ENCODE data around the gene LRTM2. TPM values are rescaled to one million over a fixed set of nuclear protein-coding genes. Genes with fewer than 3 reads are reported as not detected.

LRTM2 gene
- total and polyA plus RNA-seq, 2 donors (not counting 1 experiment from before 2014, with no cell fraction given): not detected

GRCh38 chr12:1812650-1813302, 7.6 kb upstream of the LRTM2 start:
- Histone ChIP-seq H4K20me1 (ENCODE audit: control insufficient read depth, extremely low read depth, insufficient read depth, low read length) (no peaks in the 10 kb centered on the region), H3K4me3 (replicated peaks in 1 of 4; ENCODE audit: control extremely low read depth in 1 of 4, insufficient read depth in 1 of 4, low read depth in 3 of 4, low read length in 4 of 4) (no peak overlapping the region), H3K27ac (ENCODE audit: insufficient read depth, low read length) (no peak overlapping the region), H2AFZ (ENCODE audit: low read length) (no peak overlapping the region), H3K4me2 (ENCODE audit: extremely low read depth, insufficient read depth, low read length) (no peak overlapping the region), H3K79me2 (ENCODE audit: control insufficient read depth, insufficient read depth, low read length) (no peaks in the 10 kb centered on the region), H3K4me1 (ENCODE audit: control insufficient read depth, extremely low read depth, insufficient read depth, low read length) (no peaks in the 10 kb centered on the region), H3K9ac (ENCODE audit: insufficient read depth, low read length) (no peak overlapping the region), H3K27me3 (ENCODE audit: control insufficient read depth, insufficient read depth, low read length) (peaks cover 18% of the 10 kb centered on the region), H3K36me3 (ENCODE audit: control insufficient read depth, insufficient read depth, low read length) (no peaks in the 10 kb centered on the region), H3K9me3 (ENCODE audit: control insufficient read depth, insufficient read depth, low read depth, low read length) (no peaks in the 10 kb centered on the region)
- peak; percentile 45 to 72 for DNase-seq (ENCODE audit: low read depth in 2 of 2)
- no peak for TF ChIP-seq CTCF (conservative IDR thresholded peaks at IDR 0.05 in 1 of 2, IDR thresholded peaks at IDR 0.05 in 1 of 2; ENCODE audit: low read depth in 1 of 2, low read length in 2 of 2)
- TF ChIP-seq EZH2 (IDR thresholded peaks at IDR 0.05; ENCODE audit: low read length, missing control alignments): no peak

GRCh38 chr12:1814266-1814665, 6.1 kb upstream of the LRTM2 start:
- no peak overlapping the region for H2AFZ ChIP-seq (ENCODE audit: low read length)
- DNase-seq (ENCODE audit: low read depth in 2 of 2): no peak
- TF ChIP-seq EZH2 (IDR thresholded peaks at IDR 0.05; ENCODE audit: low read length, missing control alignments) (no peak), CTCF (conservative IDR thresholded peaks at IDR 0.05 in 1 of 2, IDR thresholded peaks at IDR 0.05 in 1 of 2; ENCODE audit: low read depth in 1 of 2, low read length in 2 of 2) (no peak)
- no peaks in the 10 kb centered on the region for H3K4me1 ChIP-seq (ENCODE audit: control insufficient read depth, extremely low read depth, insufficient read depth, low read length)
- H3K4me3 ChIP-seq (replicated peaks in 1 of 4; ENCODE audit: control extremely low read depth in 1 of 4, insufficient read depth in 1 of 4, low read depth in 3 of 4, low read length in 4 of 4): no peak overlapping the region
- no peaks in the 10 kb centered on the region for H3K36me3 ChIP-seq (ENCODE audit: control insufficient read depth, insufficient read depth, low read length)
- H4K20me1 ChIP-seq (ENCODE audit: control insufficient read depth, extremely low read depth, insufficient read depth, low read length): no peaks in the 10 kb centered on the region
- no peaks in the 10 kb centered on the region for H3K79me2 ChIP-seq (ENCODE audit: control insufficient read depth, insufficient read depth, low read length)
- no peak overlapping the region for H3K9ac ChIP-seq (ENCODE audit: insufficient read depth, low read length)
- H3K27ac ChIP-seq (ENCODE audit: insufficient read depth, low read length): no peak overlapping the region
- peaks cover 19% of the 10 kb centered on the region for H3K27me3 ChIP-seq (ENCODE audit: control insufficient read depth, insufficient read depth, low read length)
- H3K9me3 ChIP-seq (ENCODE audit: control insufficient read depth, insufficient read depth, low read depth, low read length): no peaks in the 10 kb centered on the region
- no peak overlapping the region for H3K4me2 ChIP-seq (ENCODE audit: extremely low read depth, insufficient read depth, low read length)

- Histone ChIP-seq H3K9ac (ENCODE audit: insufficient read depth, low read length) (no peak overlapping the region), H3K79me2 (ENCODE audit: control insufficient read depth, insufficient read depth, low read length) (no peaks in the 10 kb centered on the region), H3K4me3 (replicated peaks in 1 of 4; ENCODE audit: control extremely low read depth in 1 of 4, insufficient read depth in 1 of 4, low read depth in 3 of 4, low read length in 4 of 4) (no peak overlapping the region), H2AFZ (ENCODE audit: low read length) (no peak overlapping the region), H3K27ac (ENCODE audit: insufficient read depth, low read length) (no peak overlapping the region), H3K27me3 (ENCODE audit: control insufficient read depth, insufficient read depth, low read length) (peaks cover 27% of the 10 kb centered on the region), H3K4me1 (ENCODE audit: control insufficient read depth, extremely low read depth, insufficient read depth, low read length) (no peaks in the 10 kb centered on the region), H4K20me1 (ENCODE audit: control insufficient read depth, extremely low read depth, insufficient read depth, low read length) (no peaks in the 10 kb centered on the region), H3K36me3 (ENCODE audit: control insufficient read depth, insufficient read depth, low read length) (no peaks in the 10 kb centered on the region), H3K4me2 (ENCODE audit: extremely low read depth, insufficient read depth, low read length) (no peak overlapping the region), H3K9me3 (ENCODE audit: control insufficient read depth, insufficient read depth, low read depth, low read length) (no peaks in the 10 kb centered on the region)
- no peak for DNase-seq (ENCODE audit: low read depth in 2 of 2)
- TF ChIP-seq CTCF (conservative IDR thresholded peaks at IDR 0.05 in 1 of 2, IDR thresholded peaks at IDR 0.05 in 1 of 2; ENCODE audit: low read depth in 1 of 2, low read length in 2 of 2): no peak
Observed at GRCh38 chr12:1815108-1815507, 5.3 kb upstream of the LRTM2 start.

Measured in fibroblast of lung (primary cell).